ENCODE measurements around the gene HOXD4.

GRCh38 chr2:176142281-176142680 lies 9.1 kb upstream of the HOXD4 start:
- no peak for TF ChIP-seq CTCF (IDR thresholded peaks at IDR 0.05 in 4 of 5, conservative IDR thresholded peaks at IDR 0.05 in 1 of 5)
- no peak for TF ChIP-seq POLR2A (IDR thresholded peaks at IDR 0.05)
